Measurements from ENCODE around the gene CDH23.

Gene CDH23

DNA sequence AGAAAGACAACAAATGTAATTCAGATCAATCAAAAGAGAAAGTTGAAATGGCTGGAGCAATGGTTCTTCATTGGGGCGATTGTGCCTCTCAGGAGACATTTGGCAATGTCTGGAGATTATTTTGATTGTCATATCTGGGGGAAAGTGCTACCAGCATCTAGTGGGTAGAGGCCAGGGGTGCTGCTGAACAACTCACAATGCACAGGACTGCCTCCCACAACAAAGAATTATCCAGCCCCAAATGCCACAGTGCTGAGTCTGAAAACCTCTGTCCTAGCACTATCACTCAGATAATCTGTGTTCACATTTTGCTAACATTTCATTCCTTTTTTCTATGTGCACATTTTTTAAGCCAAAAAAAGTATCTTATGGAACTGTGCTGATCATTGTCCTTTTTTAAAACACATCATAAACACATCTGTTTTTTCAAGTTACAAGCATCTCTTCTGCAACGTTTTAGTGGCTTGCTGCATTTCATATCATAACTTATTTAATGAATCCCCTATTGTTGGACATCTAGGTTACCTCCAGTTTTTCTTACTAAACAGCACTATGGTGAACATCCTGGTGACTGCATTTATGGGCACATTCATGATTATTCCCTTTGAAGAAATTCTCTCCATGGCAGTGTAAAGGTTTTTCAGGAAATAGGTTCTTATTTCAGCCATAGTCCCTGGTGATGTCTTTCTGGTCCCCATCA, 208.7 kb downstream of the CDH23 start:
- no peak for DNase-seq (ENCODE audit: low read depth)

DNA sequence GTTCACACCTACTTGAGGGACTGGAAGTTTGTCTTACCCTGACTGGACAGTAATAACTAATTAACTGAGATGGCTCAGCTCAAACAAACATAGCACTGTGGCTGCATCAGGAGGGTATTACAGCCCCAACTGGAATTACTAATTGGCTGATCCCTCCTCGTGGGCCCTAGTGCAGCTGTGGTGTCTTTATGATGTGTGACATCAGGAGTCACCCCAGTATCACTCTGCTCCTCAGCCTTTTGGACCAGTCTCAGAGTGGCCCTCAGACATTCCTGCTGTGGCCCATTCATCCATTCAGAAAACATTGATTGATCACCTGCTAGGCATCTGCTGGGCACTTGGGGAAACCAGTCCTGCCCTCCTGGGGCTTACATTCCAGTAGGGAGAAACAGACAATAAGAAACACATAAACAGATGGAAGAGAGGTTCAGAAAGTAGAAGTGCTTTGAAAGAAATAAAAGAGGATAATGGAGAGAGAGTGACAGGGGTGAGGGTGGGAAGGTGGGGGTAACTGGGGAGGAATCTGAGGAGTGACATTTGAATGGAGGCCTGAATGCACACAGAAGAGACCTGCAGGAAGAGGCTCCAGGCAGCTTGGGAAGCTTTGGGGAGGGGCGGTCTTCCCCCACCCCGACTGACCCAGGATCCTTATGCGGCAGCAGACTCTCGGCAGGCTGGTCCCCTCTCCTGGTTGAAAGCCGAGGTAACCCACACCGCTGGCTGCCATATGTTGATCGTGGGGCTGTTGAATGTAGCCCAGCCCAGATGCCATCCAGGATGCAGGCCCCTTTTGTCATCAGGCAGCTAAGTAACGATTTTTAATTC, 209.7 kb downstream of the CDH23 start:
- DNase-seq (ENCODE audit: low read depth): no peak

DNA sequence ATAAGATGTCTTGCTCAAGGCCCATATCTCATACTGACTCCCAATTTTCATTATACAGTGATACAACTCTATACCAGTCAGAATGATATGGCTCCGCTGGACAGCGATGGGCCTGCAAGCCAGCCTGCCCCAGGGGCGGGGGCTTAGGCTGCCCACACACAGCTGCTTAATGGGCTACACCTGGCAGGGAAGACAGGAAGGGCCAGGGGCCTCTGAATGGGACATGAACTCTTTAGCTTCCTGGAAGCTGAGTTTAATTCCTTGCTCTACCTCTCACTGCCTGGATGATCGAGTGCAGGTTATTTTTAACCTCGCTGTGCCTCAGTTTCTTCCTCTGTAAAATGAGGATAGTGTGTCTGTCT, 210.3 kb downstream of the CDH23 start:
- DNase-seq (ENCODE audit: low read depth): no peak

DNA sequence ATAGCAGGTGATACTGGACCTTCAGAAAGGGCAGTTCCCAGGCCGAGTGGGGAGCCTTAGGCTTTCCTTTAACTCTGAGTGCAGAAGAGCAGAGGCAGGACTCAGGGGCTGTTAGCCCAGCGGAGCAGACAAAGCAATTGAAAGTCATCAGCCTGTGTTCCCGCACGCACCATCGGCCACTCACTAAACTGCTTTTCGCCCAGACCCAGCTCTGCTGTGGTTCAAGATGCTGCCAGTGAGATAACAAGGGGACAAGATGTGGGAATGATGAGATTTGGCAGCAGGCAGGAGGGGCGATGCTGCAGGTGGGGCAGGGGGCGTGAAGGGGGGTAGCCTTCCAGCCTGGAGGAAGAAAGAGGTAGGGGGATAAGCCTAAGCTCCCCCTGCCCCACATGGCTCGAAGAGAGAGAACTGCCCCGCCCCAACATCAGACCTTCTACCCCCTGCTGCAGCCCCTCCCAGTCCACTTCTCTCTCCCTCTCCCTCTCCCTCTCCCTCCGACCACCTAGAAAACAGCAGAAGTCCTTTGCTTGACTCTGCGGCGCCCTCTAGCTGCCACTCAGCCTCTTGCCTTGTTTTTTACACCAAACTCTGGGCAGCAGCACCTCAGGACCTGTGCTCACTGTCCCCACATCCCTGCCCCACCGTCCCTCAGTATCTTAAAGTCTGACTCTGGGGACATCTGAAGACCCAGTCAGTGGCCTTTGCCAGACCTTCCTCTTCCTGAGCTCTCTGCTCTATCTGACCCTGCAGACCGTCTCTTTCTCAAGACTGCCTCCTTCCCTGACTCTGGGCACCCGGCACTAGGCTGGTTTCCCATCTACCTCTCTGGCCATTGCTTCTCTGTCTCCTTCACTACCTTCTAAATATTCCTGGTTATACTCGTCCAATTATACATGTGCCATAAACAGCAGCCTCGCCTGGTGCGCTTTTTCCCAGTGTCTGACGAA, 212.4 kb downstream of the CDH23 start:
- no peak for DNase-seq (ENCODE audit: low read depth)

DNA sequence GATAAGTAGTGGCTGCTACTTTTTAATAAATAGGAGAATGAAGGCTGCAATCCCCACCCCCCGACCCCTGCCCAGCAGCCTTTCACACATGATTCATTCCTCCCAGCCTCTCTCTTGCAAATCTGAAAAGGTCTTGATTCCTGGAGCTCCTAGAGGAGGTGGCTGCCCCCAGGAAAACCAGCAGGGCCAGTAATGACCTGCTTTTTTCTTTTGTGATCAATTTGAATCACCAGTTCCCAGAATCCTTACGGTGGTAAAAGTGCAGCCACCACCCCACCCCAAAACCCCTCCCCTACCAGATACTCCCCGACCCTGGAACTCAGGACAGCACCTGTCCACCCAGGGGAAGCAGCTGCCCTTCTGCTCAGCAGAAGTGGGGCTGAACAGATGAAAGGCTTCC, 213.9 kb downstream of the CDH23 start:
- no peak for DNase-seq (ENCODE audit: low read depth)

DNA sequence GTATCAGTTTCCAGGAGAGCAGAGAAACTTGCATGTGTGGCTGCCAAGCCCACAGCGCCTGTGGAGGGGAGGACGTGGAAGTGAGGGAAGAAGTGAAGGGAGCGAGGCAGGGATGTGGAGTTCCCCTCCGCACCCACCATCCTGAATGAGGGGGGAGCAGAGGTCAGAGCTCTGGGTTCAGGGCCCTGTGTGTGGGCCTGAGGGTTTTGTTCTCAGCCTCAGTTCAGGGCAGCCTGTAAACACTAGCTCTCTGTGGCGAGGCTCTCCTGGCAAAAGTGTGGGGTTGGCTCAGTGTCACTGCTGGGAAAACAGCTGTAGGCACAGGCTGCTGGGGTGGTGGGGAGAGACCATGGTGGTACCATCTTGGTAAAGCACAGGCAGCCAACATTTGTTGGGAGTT, 214.4 kb downstream of the CDH23 start:
- DNase-seq (ENCODE audit: low read depth): no peak

DNA sequence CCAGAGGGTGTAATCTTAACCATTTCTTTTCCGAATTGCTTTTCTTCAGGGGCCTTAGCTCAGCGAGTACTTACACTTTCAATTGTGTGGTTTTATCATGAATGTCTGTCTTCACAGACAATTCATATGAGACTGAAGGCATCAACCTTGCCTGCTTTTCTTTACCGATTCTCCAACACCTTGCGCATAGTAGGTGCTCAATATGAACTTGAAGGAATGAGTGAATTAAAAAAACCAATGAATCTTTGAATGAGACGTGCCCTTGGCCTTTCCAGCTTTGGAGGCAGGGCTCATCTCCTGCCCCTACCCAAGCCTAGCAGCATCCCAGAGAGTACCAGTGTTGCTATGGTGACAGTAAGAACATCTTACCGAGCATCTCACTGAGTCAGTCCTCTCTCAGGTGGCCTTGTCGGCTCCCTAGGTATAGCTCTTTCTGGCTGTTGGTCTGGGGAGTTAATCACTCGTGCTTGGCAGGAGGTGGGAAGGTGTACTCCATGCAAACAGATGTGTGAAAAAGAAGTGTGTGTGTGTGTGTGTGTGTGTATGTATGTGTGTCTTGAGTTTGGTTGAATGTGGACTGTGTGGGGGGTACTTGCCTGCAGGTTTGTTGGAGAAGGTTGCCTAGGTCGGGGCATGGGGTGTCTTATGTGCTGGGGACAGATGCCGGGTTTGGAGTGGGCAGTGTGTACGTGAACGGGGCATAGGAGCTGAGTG, 215.1 kb downstream of the CDH23 start:
- DNase-seq (ENCODE audit: low read depth): no peak

DNA sequence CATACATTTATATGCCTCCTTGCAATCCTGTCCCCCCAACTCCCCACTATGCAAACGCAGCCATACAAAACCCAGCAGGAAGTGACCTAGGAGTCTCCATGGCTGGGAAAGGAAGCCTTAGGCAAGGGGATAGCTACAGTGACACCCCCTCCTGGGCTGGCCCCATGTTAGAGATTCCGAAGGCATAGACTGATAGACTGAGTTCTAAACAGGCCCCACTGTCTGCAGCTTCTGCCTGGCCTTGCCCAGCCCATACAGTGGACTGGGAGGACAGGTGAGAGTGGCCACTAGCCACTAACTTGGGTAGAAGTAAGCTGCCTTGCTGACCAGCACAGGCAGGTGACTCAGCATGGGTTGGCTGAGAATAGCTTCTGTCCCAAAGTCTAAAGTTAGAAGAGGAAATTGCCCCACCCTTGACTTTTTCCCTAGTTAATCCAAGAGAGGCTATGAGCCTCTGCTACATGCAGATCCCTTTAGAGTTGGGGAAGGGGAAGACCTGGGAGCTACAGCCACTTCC, 216.6 kb downstream of the CDH23 start:
- no peak for DNase-seq (ENCODE audit: low read depth)

DNA sequence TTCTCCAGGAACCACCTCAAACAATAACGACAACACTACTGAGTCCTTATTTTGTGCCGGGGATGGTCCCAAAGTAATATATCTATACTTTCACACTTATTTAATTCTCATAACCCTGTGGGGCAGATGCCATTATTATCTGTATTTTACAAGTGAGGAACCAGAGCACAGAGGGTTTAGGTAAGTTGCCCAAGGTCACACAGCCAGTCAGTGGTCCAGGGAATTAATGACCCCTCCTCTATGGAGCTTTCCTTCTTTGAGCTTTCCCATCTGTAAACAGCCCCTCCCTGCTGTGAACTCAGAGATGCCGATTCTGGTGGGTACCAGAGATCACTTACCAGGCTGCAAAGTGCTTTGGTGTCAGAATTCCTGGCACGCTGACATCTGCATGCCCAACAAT, 217.2 kb downstream of the CDH23 start:
- DNase-seq (ENCODE audit: low read depth): no peak

DNA sequence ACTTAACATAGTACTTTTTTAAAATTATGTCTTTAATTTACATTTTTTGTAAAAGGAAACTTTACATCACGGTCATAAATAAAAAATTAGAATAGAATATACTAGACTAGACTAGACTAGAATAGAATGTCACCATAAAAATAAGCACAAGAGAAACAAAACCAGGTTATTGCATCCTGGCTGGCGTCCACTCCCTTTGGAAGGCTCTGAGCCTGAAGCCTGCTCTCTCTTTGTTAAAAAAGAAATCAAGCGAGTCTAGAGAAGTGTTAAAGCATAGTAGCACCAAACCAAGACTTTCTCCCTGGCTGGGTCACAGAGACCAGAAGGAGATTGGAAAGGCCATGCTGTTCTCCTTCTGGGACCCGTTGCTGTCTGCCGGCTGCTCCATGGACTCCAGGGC, 218.2 kb downstream of the CDH23 start:
- DNase-seq (ENCODE audit: low read depth): no peak

DNA sequence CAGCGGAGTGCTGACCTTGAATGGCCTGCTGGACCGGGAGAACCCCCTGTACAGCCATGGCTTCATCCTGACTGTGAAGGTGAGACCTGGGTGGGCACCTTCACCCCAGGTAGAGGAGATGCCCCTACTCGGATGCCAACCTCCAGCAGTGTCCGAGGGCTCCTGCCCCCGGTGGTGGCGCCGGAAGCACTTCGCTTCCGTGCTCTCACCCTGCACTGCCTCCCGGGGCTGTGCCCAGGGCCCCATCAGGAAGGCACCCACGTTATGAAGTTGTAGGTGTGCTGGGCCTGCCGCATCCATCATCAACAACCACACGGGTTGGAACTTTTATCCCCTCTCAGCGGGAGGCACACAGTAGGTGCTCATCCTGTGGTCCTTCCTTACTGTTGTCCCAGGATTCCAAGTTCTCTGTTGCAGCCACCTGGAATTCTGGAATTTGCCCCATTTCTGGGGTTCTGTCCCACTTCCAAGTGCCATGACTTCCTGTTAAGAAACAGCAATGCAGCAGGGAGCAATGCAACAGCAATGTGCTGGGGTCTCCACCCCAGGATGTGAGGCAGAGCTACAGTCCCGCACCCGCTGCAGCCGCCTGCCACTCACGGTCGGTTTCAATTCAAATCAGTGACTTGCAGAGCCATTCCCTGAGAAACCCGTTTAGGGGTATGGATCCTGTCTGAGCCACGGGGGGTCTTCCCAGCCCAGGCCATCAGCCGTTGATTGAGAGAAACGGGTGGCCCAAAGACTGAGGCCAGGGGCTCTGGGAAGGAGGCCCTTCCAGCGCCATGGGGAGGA, 219.0 kb downstream of the CDH23 start:
- DNase-seq (ENCODE audit: low read depth): no peak

DNA sequence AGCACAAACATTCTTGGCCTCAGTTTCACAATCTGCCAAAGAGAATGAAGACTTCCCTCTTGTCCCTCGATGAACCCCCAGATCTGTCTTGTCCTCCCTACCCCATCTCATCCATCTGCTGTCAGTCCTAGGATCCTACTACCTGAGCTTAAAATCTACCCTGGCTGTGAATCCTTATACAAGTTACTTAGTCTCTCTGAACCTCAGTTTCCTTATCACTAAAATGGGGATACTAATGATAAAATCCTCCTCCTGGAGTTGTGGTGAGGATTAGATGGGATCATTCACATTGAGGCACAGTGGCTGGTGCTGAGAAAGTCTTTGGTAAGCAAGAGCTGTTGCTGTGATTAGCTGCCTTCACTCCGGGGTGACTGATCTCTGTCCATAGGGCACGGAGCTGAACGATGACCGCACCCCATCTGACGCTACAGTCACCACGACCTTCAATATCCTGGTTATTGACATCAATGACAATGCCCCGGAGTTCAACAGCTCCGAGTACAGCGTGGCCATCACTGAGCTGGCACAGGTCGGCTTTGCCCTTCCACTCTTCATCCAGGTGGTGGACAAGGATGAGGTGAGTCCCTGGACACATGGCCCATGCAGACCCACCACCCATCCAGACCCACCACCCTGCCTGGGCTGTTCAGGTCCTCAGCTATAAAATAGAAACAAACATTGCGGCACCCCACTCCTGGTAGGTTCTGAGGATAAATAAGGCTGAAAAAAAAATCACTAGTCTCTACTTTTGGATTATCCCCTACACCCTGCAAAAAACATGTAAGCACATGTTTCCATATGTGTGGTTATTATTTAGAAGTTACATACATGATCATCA, 220.3 kb downstream of the CDH23 start:
- DNase-seq (ENCODE audit: low read depth): no peak

DNA sequence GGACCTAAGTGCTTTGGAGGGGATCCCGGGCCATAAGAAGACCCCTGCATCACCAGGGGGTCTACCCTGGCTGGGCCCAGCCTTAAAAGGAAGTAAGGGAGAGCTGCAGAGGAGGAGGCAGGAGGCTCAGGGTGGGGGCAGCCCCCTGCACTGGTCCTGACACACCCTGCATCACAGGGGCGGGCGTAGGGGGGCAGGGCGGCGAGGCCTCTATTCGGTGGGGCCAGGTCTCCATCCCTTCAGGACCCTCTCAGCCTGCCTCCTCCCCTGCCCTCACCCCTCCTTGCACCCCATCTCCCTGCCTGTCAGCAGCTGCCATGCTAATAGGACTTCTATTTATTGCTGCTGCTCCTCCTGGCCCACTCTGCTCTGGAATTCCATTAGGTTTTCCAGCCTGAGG, 221.5 kb downstream of the CDH23 start:
- DNase-seq (ENCODE audit: low read depth): no peak

DNA sequence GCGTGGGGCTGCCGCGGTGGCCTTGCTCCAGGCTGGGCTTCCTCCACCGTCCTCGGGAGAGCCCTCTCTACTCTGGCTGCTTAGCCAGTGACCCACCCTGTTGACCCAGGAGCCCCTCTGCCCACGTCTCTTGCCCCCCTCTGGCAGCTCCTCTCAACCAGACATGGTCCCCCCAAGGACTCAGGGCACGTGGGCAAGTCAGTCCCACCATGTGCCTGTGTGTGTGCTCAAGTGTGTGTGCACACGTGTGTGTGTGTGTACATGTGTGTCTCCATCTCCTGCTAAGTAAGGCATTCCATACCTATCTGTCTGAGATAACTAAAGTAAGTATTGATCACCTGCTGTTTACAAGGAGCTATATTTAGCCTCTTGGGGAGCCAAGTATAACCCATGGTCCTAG, 221.9 kb downstream of the CDH23 start:
- no peak for DNase-seq (ENCODE audit: low read depth)

DNA sequence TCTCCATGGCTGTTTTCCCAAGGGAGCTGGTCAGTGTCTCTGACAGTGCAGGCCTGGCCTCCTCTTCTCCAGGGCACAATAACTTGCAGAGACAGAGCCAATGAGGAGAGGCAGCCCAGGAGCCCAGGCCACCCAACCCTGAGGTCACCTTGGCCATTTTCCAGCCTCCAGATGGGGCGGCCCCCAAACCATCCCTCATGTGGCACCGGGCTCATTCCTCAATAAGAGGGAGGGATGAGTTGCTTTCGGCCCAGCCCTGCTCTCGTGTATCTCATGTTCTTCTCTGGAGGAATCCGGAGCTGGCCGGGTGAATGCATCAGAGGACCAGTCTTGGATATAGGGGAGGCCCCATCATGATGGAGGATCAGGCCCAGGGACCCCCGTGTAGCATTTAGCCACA, 223.9 kb downstream of the CDH23 start:
- no peak for DNase-seq (ENCODE audit: low read depth)

DNA sequence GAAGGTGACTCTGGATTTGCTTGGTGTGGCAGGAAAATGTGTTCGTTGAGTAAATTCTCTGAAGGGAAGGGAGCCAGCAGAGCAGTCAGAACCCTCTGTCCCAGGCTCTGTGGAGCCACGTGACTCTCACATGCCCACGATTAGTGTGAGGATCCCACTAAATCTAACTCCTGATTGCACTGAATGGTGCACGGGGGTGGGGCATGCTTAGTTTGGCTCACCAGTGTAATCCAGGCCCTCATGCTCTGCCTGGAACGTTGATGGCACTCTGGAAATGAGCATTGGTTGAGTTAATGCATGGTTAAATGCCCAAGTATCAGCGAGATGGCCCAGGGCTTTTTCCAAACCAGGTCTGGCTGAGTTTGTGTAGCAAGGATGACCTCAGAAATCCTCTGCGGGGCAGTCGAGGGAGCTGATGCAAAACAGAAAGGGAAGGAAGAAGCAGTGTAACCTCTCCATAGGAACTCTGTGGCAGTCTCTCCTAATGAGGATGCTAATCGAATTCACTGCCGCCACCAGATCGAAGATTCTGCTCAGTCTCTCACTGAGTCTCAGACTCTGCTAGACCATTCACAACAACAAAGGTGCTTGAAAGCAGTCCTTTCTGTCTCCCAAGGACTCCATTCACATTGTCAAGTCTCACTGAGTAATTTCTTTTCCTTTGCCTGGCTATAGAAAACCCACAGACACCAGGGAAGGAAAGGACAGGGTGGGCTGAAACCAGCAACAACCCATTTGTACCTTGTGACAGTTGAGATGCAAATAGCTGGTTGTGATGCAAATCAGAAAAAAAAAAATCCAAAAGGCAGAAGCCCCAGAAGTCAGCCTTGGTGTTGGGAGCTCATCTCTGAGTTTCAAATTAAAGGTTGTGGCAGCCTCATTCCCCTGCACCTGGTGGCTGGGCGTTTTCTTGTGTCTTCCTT, 224.8 kb downstream of the CDH23 start:
- no peak for DNase-seq (ENCODE audit: low read depth)

DNA sequence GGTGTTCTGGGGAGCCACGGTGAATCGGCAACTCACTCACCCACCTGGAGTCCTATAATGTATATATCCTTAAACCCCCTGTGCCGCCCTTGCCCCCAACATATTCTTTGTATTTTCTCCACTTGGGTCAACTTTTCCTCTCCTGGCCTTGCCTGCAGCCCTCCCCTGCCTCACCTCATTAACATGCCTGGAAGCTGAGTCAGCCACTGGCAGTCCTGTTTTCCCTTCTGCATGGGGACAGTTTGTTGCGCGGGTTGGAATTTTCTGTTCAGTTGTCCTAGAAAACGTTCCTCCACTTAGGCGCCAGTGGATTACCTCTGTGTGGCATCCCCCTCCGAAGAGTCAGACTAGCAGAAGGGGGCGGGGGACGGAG, 225.4 kb downstream of the CDH23 start:
- no peak for DNase-seq (ENCODE audit: low read depth)

DNA sequence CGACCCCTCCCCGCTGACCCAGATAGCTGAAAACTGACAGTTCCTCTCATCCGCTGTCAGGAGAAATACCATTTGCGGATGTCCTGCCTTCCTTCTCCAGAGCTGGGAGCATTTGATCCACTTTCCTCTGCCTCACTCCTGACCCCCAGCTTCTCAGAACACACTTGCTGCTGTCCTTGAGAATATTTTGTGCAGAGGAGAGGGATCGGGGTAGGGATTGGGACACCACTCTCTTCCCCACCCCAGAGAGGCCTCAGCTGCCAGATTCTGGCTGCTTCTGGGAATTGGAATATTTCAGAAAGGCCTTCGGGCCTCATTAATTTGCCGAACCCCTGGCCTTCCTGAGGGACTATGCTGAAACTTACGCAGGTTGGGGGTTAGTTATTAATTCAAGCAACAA, 225.9 kb downstream of the CDH23 start:
- DNase-seq (ENCODE audit: low read depth): no peak

Measured in GM04504 (cell line).